Lung (tissue), 12 donors: ENCODE data around the gene GRIN3B. TPM values are rescaled to one million over a fixed set of nuclear protein-coding genes. Genes with fewer than 3 reads are reported as not detected.

Experiments
- ATAC-seq: fragments of 200-7000 bp; cut with Tn5 transposase; one replicate; pipeline ENCODE4 v1.9.1; 2020; ENCODE audit warnings: moderate number of reproducible peaks; ENCODE audit not compliant: insufficient read depth, low FRiP score
- DNase-seq, 3 donors: peaks; one replicate each; pipeline ENCODE4 v3.0.0-alpha.2; 2013 to 2017
- H3K27ac ChIP-seq, 2 donors: one replicate each; pipeline ENCODE4 v1.5.1; 2013; ENCODE audit warnings: mild to moderate bottlenecking in 2 of 2, moderate library complexity in 2 of 2, control low read depth in 1 of 2, inconsistent platforms in 1 of 2, low read depth in 1 of 2, low read length in 1 of 2
- H3K27me3 ChIP-seq, 3 donors: one replicate each; pipeline ENCODE4 v1.5.1; 2013; ENCODE audit warnings: low read length in 2 of 3; ENCODE audit not compliant: control insufficient read depth in 3 of 3, insufficient read depth in 3 of 3
- H3K36me3 ChIP-seq, 4 donors: one replicate each; pipeline ENCODE4 v1.5.1; 2013; ENCODE audit warnings: low read length in 4 of 4, mild to moderate bottlenecking in 1 of 4, moderate library complexity in 1 of 4; ENCODE audit not compliant: control insufficient read depth in 4 of 4, insufficient read depth in 4 of 4
- H3K4me1 ChIP-seq, 5 donors: one replicate each; pipeline ENCODE4 v1.5.1; 2013; ENCODE audit warnings: low read length in 5 of 5, mild to moderate bottlenecking in 2 of 5, moderate library complexity in 1 of 5; ENCODE audit not compliant: control insufficient read depth in 5 of 5, insufficient read depth in 5 of 5
- H3K4me3 ChIP-seq: one replicate; pipeline ENCODE4 v1.5.1; 2013; ENCODE audit warnings: mild to moderate bottlenecking, control low read depth, moderate library complexity
- H3K9ac ChIP-seq, 2 donors: one replicate each; pipeline ENCODE4 v1.5.1; 2013; ENCODE audit warnings: low read length in 2 of 2, control low read depth in 1 of 2; ENCODE audit not compliant: insufficient read depth in 1 of 2
- H3K9me3 ChIP-seq, 4 donors: one replicate each; pipeline ENCODE4 v1.5.1; 2013; ENCODE audit warnings: low read length in 3 of 4, mild to moderate bottlenecking in 1 of 4, moderate library complexity in 1 of 4; ENCODE audit not compliant: control insufficient read depth in 4 of 4, insufficient read depth in 3 of 4
- WGBS, 2 donors: extraction: QIAGEN DNeasy Blood & Tissue Kit; methylation state at CpG; one replicate each; pipeline ENCODE4 v1.1.7; 2013; 5-methylcytosine and 5-hydroxymethylcytosine counted together
- polyA plus RNA-seq, 2 donors: library from polyadenylated mRNA; stranded (reverse); fragments of 200-250 nt; gene quantifications; one replicate each; pipeline ENCODE4 v1.2.1, GENCODE V29; 2013
- total RNA-seq, 2 donors: library from RNA; depleted of rRNA in 1 of 2; stranded (reverse); fragments of >200 nt in 1 of 2; gene quantifications; one replicate each; pipeline ENCODE4 v1.2.1, GENCODE V29; 2014 to 2021
- TF ChIP-seq, protein P1 (sequence below): IDR thresholded peaks from 2 replicates; pipeline ENCODE4 v1.5.1; 2012; ENCODE audit warnings: mild to moderate bottlenecking; ENCODE audit errors: control extremely low read depth, extremely low read depth
- donor health status: control.
- donor health status: control.
- donor health status: Bipolar disorder and iron deficiency.
- donor health status: healthy.
- donor health status: DM: yes; HTN: yes; CAD: no.

GRIN3B gene
- total and polyA plus RNA-seq, 4 donors: 1.3 to 11.6 (median 2.4) TPM

DNA sequence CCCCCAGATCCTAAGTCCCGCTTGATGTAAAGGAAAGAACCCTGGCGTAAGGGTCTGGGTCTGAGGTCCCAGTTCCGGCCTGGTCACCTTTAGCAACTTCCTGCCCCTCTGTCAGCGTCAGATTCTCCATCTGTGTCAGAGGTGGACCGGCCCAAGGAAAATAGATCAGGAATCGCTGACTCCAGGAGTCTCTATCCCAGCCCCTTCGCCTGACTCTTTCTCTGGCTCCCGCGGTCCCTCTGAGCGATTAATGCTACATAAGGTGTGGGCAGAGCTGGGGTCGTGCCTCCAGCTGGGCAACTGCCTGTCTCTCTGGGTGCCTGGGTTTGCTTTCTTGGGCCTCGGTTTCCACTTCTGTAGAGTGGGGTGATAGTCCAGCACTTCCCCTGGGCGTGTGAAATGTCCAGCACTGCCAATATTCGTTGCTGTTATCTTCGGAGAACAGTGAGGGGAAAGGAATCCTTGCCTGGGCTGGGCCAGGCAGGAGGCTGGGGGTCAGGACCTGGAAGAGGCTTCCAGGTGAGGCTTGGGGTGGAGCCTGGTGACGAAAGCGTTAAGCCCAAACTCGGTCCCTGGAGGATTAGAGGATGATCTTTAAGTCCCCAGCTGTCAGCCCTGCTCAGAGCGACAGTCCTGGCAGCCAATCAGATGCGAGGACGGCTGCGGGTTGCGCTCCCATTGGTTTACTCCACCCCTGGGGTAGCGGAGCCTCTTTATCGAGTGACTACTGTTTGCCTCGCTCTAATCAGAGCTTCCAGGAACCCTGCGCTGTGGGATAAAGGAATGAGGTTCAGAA is 40.5 kb downstream of the GRIN3B start:
- DNase-seq: peak; percentile 86 to 92 (median 89)
- Histone ChIP-seq H3K27me3 (no peaks in the 10 kb centered on the region), H3K4me3 (peak overlapping the region; percentile 17), H3K27ac (peak overlapping the region in 1 of 2 donors; percentile 0), H3K9ac (no peak overlapping the region), H3K9me3 (no peaks in the 10 kb centered on the region), H3K4me1 (peaks cover 0 to 36% (median 3%) of the 10 kb centered on the region in 5 donors), H3K36me3 (peaks cover 0 to 14% (median 3%) of the 10 kb centered on the region in 4 donors)
- ATAC-seq: peak; percentile 59
- 1 to 2% methylated on average over 27 of the region's 27 CpGs for WGBS, 2 donors
- TF ChIP-seq, protein P1, sequence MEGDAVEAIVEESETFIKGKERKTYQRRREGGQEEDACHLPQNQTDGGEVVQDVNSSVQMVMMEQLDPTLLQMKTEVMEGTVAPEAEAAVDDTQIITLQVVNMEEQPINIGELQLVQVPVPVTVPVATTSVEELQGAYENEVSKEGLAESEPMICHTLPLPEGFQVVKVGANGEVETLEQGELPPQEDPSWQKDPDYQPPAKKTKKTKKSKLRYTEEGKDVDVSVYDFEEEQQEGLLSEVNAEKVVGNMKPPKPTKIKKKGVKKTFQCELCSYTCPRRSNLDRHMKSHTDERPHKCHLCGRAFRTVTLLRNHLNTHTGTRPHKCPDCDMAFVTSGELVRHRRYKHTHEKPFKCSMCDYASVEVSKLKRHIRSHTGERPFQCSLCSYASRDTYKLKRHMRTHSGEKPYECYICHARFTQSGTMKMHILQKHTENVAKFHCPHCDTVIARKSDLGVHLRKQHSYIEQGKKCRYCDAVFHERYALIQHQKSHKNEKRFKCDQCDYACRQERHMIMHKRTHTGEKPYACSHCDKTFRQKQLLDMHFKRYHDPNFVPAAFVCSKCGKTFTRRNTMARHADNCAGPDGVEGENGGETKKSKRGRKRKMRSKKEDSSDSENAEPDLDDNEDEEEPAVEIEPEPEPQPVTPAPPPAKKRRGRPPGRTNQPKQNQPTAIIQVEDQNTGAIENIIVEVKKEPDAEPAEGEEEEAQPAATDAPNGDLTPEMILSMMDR: no peak

DNA sequence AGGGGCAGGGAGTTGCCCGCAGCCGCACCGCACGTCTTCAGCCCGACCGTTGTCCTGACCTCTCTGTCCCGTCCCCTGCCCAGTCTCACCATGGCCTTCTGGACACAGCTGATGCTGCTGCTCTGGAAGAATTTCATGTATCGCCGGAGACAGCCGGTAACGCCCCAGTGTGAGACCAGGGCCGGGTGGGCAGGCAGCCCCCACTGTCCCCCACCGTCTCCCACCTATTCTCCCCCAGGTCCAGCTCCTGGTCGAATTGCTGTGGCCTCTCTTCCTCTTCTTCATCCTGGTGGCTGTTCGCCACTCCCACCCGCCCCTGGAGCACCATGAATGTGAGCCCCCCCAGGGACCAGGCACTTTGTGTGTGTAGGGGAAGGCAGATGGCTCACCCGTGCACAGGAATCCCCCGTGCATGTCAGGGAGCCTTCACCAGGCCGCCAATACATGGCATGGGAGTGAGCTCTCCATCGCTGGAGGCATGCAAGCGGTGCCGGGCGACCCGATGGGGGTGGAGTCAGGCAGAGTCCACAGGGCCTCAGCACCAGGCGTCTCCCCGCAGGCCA is 41.1 kb downstream of the GRIN3B start:
- Histone ChIP-seq H3K9ac (no peak overlapping the region), H3K27me3 (no peaks in the 10 kb centered on the region), H3K36me3 (peaks cover 0 to 11% (median 3%) of the 10 kb centered on the region in 4 donors), H3K4me1 (peaks cover 0 to 36% (median 3%) of the 10 kb centered on the region in 5 donors), H3K4me3 (no peak overlapping the region), H3K9me3 (no peaks in the 10 kb centered on the region), H3K27ac (no peak overlapping the region)
- TF ChIP-seq, protein P1: no peak
- DNase-seq (no peak), ATAC-seq (no peak)
- WGBS, 2 donors: 42 to 48% methylated on average over 26 of the region's 26 CpGs

DNA sequence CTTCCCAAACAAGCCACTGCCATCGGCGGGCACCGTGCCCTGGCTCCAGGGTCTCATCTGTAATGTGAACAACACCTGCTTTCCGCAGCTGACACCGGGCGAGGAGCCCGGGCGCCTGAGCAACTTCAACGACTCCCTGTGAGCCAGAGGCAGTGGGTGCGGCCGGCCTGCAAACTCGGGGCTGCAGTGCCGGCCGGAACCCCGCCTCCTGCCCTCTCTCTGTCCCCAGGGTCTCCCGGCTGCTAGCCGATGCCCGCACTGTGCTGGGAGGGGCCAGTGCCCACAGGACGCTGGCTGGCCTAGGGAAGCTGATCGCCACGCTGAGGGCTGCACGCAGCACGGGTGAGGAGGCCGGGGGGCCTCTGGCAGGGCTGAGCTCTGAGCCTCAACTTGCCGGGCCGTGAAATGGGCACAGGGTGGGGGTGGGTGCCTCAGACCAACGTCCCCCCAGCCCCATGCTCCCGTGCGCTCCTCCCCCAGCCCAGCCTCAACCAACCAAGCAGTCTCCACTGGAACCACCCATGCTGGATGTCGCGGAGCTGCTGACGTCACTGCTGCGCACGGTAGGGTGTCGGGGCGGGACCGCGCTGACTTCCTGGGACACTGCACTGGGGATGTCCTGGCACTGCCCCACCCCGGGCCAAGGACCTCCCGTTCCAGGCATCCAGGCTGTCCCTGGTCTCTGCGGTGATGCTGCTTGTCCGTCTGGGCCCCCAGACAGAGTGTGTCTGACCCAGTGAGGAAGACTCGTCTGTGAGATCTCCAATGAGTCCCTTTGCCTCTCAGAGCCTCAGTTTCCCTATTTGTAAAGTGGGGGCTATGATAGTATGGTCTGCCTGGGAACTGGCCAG is 41.8 kb downstream of the GRIN3B start:
- WGBS, 2 donors: 75 to 77% methylated on average over 42 to 43 of the region's 43 CpGs
- H3K27me3 ChIP-seq: no peaks in the 10 kb centered on the region
- ATAC-seq (no peak), DNase-seq (no peak)
- no peak overlapping the region for H3K9ac ChIP-seq
- TF ChIP-seq, protein P1: no peak
- H3K4me3 ChIP-seq: no peak overlapping the region
- no peak overlapping the region for H3K27ac ChIP-seq
- H3K36me3 ChIP-seq: peaks cover 0 to 15% (median 3%) of the 10 kb centered on the region in 4 donors
- H3K9me3 ChIP-seq: no peaks in the 10 kb centered on the region
- peaks cover 0 to 36% (median 3%) of the 10 kb centered on the region in 5 donors for H3K4me1 ChIP-seq
